NCI-H1436 (cell line): ENCODE data around the gene UBXN11.

Experiments
- DNase-seq: peaks from one replicate; lab custom pipeline; 2025; lab: John Stamatoyannopoulos, UW

The UBXN11 gene

GRCh38 chr1:26268290-26269197 lies 37.9 kb downstream of the UBXN11 start:
- no peak for DNase-seq

- DNase-seq: no peak
Measured at GRCh38 chr1:26265405-26265804, 41.0 kb downstream of the UBXN11 start.

- DNase-seq: no peak
Measured at GRCh38 chr1:26263212-26263611, 43.2 kb downstream of the UBXN11 start.

- DNase-seq: no peak
Measured at GRCh38 chr1:26259578-26259977, 46.9 kb downstream of the UBXN11 start.

- DNase-seq: no peak
Measured at GRCh38 chr1:26259005-26259404, 47.4 kb downstream of the UBXN11 start.

GRCh38 chr1:26257222-26257621 lies 49.2 kb downstream of the UBXN11 start:
- DNase-seq: no peak

- DNase-seq: no peak
Measured at GRCh38 chr1:26254404-26254803, 52.0 kb downstream of the UBXN11 start.

GRCh38 chr1:26252718-26253117 lies 53.7 kb downstream of the UBXN11 start:
- DNase-seq: no peak

GRCh38 chr1:26239936-26240335 lies 66.5 kb downstream of the UBXN11 start:
- DNase-seq: no peak

- no peak for DNase-seq
Measured at GRCh38 chr1:26237230-26237966, 69.0 kb downstream of the UBXN11 start.

- DNase-seq: no peak
Measured at GRCh38 chr1:26234644-26235370, 71.6 kb downstream of the UBXN11 start.

- DNase-seq: peak; percentile 99
Measured at GRCh38 chr1:26233903-26234643, 72.4 kb downstream of the UBXN11 start, which contains the start of gene CEP85. CEP85 (plus strand) TSS chr1:26234200; CDS start chr1:26239784, 5,584 bp downstream.
